GM21447 (cell line): Measurements from ENCODE around the gene IL18.
"Not testable (repeated sequence)": the region's sequence is repeated elsewhere in the genome, so short reads cannot be mapped to it uniquely, and the experiment has no call there.

Experiments used
- ATAC-seq: cut with Tn5 transposase; IDR thresholded peaks from one replicate; pipeline ENCODE4 v1.9.1; 2021; ENCODE audit not compliant: unreplicated experiment

Gene IL18

GRCh38 chr11:112123129-112123528 lies 40.8 kb downstream of the IL18 start:
- no peak for ATAC-seq

GRCh38 chr11:112121981-112122615 lies 41.8 kb downstream of the IL18 start:
- ATAC-seq: no peak

GRCh38 chr11:112118176-112118575 lies 45.7 kb downstream of the IL18 start:
- ATAC-seq: no peak

GRCh38 chr11:112115386-112115785 lies 48.5 kb downstream of the IL18 start:
- no peak for ATAC-seq

- no peak for ATAC-seq
Measured at GRCh38 chr11:112114460-112114859, 49.4 kb downstream of the IL18 start.

GRCh38 chr11:112113539-112114457 lies 50.1 kb downstream of the IL18 start:
- peak; percentile 51 for ATAC-seq

- ATAC-seq: no peak
Measured at GRCh38 chr11:112106070-112106469, 57.8 kb downstream of the IL18 start.

- no peak for ATAC-seq
Measured at GRCh38 chr11:112103446-112103845, 60.4 kb downstream of the IL18 start.

- no peak for ATAC-seq
Measured at GRCh38 chr11:112100462-112100861, 63.4 kb downstream of the IL18 start.

- no peak for ATAC-seq
Measured at GRCh38 chr11:112097734-112098528, 66.0 kb downstream of the IL18 start.

GRCh38 chr11:112096194-112096593 lies 67.7 kb downstream of the IL18 start:
- ATAC-seq: no peak

GRCh38 chr11:112095302-112095701 lies 68.6 kb downstream of the IL18 start:
- not testable (repeated sequence) for ATAC-seq
